HepG2 (cell line): ENCODE results near the gene PPOX. TPM values are rescaled to one million over a fixed set of nuclear protein-coding genes. Genes with fewer than 3 reads are reported as not detected.
A peak's percentile ranks its signal among the peaks of the same experiment; 100 is the strongest.

Experiments
- CBX5 ChIP-seq: sonication (generic); formaldehyde crosslinking; IDR thresholded peaks from 2 replicates; pipeline ENCODE4 v1.4.0; 2020; ENCODE audit warnings: missing genetic modification reagents, borderline replicate concordance
- FLYWCH1 ChIP-seq: sonication (generic); formaldehyde crosslinking; IDR thresholded peaks from 2 replicates; pipeline ENCODE4 v1.8.1; 2023; ENCODE audit warnings: mild to moderate bottlenecking, missing genetic modification reagents
- KLF12 ChIP-seq: sonication (generic); formaldehyde crosslinking; IDR thresholded peaks from 2 replicates; pipeline ENCODE4 v1.4.0; 2020; ENCODE audit warnings: missing genetic modification reagents, borderline replicate concordance
- KLF13 ChIP-seq: sonication (generic); formaldehyde crosslinking; IDR thresholded peaks from 2 replicates; pipeline ENCODE4 v1.4.0; 2020; ENCODE audit warnings: mild to moderate bottlenecking, missing genetic modification reagents
- NFRKB ChIP-seq: fragments of 450-650 bp; IDR thresholded peaks from 2 replicates; pipeline ENCODE4 v1.6.1; 2017
- SNAPC5 ChIP-seq: sonication (generic); formaldehyde crosslinking; IDR thresholded peaks from 2 replicates; pipeline ENCODE4 v1.8.1; 2023; ENCODE audit warnings: mild to moderate bottlenecking, missing genetic modification reagents, borderline replicate concordance
- SNRNP70 ChIP-seq: fragments of 200-400 bp; formaldehyde crosslinking; IDR thresholded peaks from 2 replicates; pipeline ENCODE4 v1.6.1; 2017; ENCODE audit warnings: mild to moderate bottlenecking, low read depth, low read length, moderate library complexity
- TERF1 ChIP-seq: sonication (generic); formaldehyde crosslinking; IDR thresholded peaks from 2 replicates; pipeline ENCODE4 v1.8.0; 2022; ENCODE audit warnings: mild to moderate bottlenecking, missing genetic modification reagents, moderate library complexity
- ZBTB10 ChIP-seq: sonication (generic); formaldehyde crosslinking; IDR thresholded peaks from 2 replicates; pipeline ENCODE4 v1.4.0; 2020; ENCODE audit warnings: missing genetic modification reagents, borderline replicate concordance
- ZBTB37 ChIP-seq: sonication (generic); formaldehyde crosslinking; IDR thresholded peaks from 2 replicates; pipeline ENCODE4 v1.4.0; 2020; ENCODE audit warnings: mild to moderate bottlenecking, missing genetic modification reagents
- ZKSCAN1 ChIP-seq: fragments of 150-350 bp; IDR thresholded peaks from 2 replicates; pipeline ENCODE4 v1.6.1; 2014; ENCODE audit warnings: low read length
- ZNF333 ChIP-seq: sonication (generic); formaldehyde crosslinking; IDR thresholded peaks from 2 replicates; pipeline ENCODE4 v1.4.0; 2020; ENCODE audit warnings: mild to moderate bottlenecking, missing genetic modification reagents, borderline replicate concordance
- ZNF574 ChIP-seq: sonication (generic); formaldehyde crosslinking; IDR thresholded peaks from 2 replicates; pipeline ENCODE4 v1.4.0; 2020; ENCODE audit warnings: missing genetic modification reagents
- ZNF639 ChIP-seq: conservative IDR thresholded peaks from 2 replicates; pipeline ENCODE4 v1.6.1; 2018; ENCODE audit warnings: missing genetic modification reagents
- ZNF670 ChIP-seq: sonication (generic); formaldehyde crosslinking; IDR thresholded peaks from 2 replicates; pipeline ENCODE4 v1.8.0; 2022; ENCODE audit warnings: mild to moderate bottlenecking, missing genetic modification reagents, borderline replicate concordance
- polyA plus RNA-seq, 8 experiments: library from polyadenylated mRNA; depleted of rRNA in 3 of 8; stranded (reverse) in 7 of 8; unstranded in 1 of 8; fragments of >200 nt; fragmentation: Illumina TruSeq in 4 of 8; extraction: Trizol in 4 of 8; gene quantifications; 2 replicates each; pipeline versions ENCODE4 v1.2.1 to v1.2.3, GENCODE V29; 2011 to 2016; ENCODE audit warnings: low read depth in 4 of 8, missing spikeins in 1 of 8, mixed read lengths in 1 of 8; ENCODE audit not compliant: insufficient read depth in 1 of 8
- total RNA-seq, 5 experiments: library from RNA; depleted of rRNA; stranded (reverse); fragments of >200 nt; fragmentation: Illumina TruSeq; extraction: Trizol; gene quantifications; 2 replicates each; pipeline ENCODE4 v1.2.3, GENCODE V29; 2016; ENCODE audit warnings: low read depth in 1 of 5

The PPOX gene
- total and polyA plus RNA-seq, 2 of the 13 experiments (the other 11 are each of a cell fraction or from before 2014, with no cell fraction given): 15.5 to 27.7 TPM

- TF ChIP-seq ZNF639 (CRISPR knock-in tag) (no peak), ZNF333 (CRISPR knock-in tag) (no peak), ZNF670 (CRISPR knock-in tag) (no peak), ZNF574 (peak; percentile 96), KLF12 (CRISPR knock-in tag) (no peak), KLF13 (CRISPR knock-in tag) (no peak), SNAPC5 (0 out of 2 replicates have a peak, but pooled peaks have one; percentile 39), ZKSCAN1 (no peak), TERF1 (CRISPR knock-in tag) (0 out of 2 replicates have a peak, but pooled peaks have one; percentile 31), SNRNP70 (no peak), ZBTB37 (CRISPR knock-in tag) (no peak), NFRKB (peak; percentile 72), CBX5 (CRISPR knock-in tag) (no peak; the same call in 1 of the 2 replicates), FLYWCH1 (CRISPR knock-in tag) (no peak), ZBTB10 (CRISPR knock-in tag) (no peak)
These were observed 35.8 kb downstream of the PPOX start, which contains the start of gene NDUFS2 (continued) for GRCh38 chr1:161201836-161202712.
